GM19240 (cell line): ENCODE data around the gene TMEM42.
A peak's percentile ranks its signal among the peaks of the same experiment; 100 is the strongest.
"Not testable (repeated sequence)": the region's sequence is repeated elsewhere in the genome, so short reads cannot be mapped to it uniquely, and the experiment has no call there.

ENCODE experiments used
- DNase-seq: peaks from one replicate; pipeline ENCODE4 v3.0.0; 2011; ENCODE audit warnings: low spot score; ENCODE audit not compliant: insufficient read length

Gene TMEM42

DNA sequence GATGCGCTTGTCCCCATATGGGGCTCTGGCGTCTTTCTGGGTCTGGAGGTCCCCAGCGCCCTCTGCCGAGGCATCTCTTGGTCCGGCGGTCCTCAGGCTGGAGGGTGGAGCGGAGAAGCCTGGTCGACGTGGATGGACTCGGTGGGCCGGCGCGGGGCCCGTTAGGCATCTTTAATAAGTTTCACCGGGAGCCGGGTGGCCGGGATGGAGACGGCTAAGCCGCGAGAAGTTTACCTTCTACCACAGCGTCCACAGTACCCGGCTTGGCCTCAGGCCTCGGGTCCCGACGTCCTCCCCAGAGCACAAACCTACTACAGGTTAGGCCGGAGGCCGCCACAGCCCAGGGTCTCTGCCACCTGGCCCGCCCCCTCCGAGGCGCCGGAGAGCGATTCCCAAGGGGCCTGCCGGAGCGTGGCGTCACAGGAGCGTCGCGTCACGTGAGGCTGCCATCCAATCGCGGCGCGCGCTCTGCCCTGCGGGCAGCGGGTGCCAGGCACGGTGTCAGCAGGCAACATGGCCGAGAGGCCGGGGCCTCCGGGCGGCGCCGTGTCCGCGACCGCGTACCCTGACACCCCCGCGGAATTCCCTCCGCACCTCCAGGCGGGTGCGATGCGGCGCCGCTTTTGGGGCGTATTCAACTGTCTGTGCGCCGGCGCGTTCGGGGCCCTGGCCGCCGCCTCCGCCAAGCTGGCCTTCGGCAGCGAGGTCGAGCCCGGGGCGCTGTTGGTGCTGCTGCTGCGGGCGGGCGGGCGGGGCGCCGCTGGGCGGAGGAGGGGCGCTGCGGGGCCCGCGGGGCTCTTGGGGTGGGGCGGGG, at the start of gene TMEM42:
Gene TMEM42 (plus strand): TSS at position 501 of the 814 bp plus-strand sequence. CDS start 13 bp downstream, at position 514.
- DNase-seq: peak; percentile 91

DNA sequence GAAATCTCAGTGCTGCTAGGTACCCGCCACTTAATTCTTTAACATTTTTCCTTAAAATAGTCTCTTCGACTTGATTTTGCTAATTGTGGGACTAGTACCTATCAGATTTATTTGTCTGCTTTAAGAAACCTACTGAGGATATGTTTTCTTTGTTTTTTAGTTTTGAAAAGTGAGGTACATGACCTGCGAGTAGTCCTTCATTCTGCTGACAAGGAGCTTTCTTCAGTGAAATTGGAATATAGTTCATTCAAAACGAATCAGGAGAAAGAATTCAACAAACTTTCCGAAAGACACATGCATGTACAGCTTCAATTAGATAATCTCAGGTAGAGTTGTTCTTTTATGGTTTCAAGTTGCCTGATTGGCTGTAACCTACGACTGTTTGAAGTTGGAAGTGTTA, 47.0 kb upstream of the TMEM42 start:
- no peak for DNase-seq

DNA sequence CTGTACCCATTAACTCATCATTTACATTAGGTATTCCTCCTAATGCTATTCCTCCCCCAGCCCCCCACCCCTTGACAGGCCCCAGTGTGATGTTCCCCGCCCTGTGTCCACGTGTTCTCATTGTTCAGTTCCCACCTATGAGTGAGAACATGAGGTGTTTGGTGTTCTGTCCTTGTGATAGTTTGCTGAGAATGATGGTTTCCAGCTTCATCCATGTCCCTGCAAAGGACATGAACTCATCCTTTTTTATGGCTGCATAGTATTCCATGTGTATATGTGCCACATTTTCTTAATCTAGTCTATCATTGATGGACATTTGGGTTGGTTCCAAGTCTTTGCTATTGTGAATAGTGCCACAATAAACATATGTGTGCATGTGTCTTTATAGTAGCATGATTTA, 45.4 kb upstream of the TMEM42 start:
- not testable (repeated sequence) for DNase-seq

DNA sequence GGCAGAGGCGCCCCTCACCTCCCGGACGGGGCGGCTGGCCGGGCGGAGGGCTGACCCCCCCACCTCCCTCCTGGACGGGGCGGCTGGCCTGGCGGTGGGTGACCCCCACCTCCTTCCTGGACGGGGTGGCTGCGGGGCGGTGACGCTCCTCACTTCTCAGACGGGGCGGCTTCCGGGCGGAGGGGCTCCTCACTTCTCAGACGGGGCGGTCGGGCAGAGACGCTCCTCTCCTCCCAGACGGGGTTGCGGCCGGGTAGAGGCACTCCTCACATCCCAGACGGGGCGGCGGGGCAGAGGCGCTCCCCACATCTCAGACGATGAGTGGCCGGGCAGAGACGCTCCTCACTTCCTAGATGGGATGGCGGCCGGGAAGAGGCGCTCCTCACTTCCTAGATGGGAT, 40.5 kb upstream of the TMEM42 start:
- DNase-seq: not testable (repeated sequence)

DNA sequence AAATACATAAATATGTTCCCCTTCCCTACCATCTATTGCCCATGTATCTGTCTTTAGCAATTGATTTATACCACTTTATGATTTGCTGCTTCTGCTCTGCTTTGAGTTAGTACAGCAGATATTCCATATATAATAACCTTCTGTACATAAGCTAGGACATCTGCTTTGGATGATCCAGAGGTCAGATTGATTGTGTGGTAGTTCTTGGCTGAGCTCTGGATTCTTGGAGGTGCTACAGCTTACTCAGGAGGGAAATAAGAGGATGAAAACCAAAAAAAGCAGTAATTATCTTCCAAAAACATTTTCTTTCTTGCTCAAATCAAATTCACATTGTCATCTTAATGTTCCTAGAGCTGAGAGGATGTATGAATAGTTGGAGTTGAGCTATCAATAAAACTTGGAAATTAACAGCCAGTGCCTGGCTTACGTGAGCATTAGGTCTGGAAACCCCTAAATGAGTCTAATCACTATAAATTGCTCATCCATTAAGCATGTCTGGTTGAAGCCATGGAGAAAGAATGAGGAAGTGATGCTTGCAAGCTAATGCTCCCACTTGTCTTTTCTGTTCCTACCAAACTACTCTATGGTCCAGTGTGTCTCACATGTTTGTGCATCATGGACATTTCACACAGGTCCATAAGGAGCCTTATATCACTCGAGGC, 36.3 kb upstream of the TMEM42 start:
- DNase-seq: no peak

DNA sequence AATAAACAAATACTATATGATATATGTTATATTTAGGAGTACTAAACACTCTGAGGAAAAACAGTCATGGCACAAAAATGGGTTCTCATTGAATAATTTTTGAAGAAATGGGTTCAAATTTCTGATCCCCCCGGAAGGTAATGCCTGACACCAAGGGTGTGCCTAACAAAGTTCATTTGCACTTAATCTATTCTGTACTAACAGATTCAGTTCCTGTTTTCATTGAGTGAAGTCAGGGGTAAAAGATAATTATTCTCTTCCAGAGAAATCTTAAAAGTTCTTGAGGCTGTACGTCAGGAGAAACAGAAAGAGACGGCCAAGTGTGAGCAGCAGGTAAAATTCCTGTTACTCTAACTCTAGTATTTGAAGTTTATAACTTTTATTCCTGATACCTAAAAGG, 34.5 kb upstream of the TMEM42 start:
- DNase-seq: no peak

DNA sequence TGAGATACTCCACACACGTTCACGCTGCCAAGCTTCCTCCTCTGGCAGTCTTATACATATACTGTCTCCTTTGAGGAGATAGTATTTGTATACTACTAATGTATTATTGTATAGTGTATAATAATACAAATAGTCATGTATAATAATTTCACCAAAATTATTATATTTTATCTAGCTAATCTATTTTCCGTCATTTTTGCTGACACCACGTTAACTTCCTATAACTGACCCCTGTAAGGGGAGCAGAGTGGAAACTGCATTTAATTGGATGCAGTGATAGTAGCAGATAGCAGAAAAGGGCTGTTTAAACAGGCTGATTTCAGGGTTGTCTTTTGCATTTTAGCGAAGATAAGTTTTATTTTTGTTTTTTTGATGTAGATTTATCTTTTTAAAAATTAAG, 30.5 kb upstream of the TMEM42 start:
- DNase-seq: no peak

DNA sequence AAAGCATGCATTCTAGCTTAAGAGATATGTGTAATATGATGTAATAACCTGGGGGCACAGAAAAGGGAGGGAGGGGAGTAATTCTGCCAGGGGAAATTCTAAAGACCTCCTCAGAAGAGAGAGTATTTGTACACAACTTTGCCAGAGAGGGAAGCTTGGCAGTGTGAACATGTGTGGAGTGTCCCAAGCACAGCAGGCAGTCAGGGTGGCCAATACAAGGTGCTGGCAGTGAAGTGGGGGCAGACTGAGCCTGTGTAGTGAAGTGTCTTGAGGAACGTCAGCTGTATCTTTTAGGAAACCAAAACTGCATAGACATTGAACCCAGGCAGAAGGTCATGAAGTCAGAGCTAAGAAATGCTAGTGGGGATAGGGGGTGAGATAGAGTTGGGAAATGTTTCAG, 29.7 kb upstream of the TMEM42 start:
- no peak for DNase-seq

DNA sequence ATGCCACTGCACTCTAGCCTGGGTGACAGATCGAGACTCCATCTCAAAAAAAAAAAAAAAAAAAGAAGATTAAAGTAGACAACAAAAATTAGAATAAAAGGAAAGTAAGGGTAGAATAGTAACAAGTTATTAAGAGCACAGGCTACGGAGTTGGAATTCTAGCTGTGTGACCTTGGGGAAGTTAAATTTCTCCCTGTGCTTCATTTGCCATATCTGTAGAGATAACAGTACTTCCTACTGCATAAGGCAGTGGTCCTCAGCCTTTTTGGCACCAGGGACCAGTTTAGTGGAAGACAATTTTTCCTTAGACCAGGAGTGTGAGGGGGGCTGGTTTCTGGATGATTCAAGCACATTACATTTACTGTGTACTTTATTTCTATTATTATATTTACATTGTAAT, 28.7 kb upstream of the TMEM42 start:
- DNase-seq: no peak

DNA sequence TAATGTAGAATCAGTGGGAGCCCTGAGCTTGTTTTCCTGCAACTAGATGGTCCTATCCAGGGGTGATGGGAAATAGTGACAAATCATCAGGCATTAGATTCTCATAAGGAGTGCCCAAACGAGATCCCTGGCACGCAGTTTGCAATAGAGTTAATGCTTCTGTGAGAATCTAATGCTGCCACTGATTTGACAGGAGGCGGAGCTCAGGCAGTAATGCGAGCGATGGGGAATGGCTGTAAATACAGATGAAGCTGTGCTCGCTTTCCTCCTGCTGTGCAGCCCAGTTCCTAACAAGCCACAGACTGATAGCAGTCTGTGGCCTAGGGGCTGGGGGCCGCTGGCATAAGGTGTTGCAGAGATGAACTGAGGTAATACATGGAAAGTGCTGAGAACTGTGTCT, 28.3 kb upstream of the TMEM42 start:
- no peak for DNase-seq

DNA sequence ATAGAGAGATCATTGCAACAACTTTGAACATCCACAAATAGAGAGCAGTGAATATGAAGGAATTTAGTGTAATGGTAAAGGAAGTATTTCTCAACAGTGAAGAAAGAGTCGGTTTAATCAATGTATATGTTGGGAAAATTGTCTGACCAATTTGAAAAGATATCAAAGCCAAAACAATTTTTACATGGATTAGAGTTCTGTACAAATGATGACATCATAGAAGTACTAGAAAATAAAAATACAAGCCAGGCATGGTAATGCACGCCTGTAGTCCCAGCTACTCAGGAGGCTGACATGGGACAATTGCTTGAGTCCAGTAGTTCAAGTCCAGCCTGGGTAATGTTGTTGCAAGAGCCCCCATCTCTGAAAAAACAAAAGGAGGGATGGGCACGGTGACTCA, 26.0 kb upstream of the TMEM42 start:
- DNase-seq: no peak

DNA sequence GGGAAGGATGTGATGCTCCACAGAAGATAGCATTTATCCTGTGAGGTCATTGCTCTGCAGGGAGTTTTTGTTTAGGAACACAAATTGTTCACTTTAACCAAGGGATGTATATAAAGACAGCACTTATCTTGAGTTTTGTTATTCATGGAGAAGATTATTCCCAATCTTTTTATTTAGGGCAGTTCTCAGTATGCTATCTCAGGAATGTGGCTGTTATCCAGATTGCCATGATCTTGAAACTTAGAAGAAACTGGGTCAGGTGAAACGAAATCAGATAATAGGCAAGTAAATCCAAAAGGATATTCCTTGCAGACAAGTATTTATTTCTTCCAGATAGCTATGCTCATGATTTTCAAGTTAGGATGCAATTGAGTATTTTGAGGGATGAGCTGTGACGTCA, 19.3 kb upstream of the TMEM42 start:
- no peak for DNase-seq

DNA sequence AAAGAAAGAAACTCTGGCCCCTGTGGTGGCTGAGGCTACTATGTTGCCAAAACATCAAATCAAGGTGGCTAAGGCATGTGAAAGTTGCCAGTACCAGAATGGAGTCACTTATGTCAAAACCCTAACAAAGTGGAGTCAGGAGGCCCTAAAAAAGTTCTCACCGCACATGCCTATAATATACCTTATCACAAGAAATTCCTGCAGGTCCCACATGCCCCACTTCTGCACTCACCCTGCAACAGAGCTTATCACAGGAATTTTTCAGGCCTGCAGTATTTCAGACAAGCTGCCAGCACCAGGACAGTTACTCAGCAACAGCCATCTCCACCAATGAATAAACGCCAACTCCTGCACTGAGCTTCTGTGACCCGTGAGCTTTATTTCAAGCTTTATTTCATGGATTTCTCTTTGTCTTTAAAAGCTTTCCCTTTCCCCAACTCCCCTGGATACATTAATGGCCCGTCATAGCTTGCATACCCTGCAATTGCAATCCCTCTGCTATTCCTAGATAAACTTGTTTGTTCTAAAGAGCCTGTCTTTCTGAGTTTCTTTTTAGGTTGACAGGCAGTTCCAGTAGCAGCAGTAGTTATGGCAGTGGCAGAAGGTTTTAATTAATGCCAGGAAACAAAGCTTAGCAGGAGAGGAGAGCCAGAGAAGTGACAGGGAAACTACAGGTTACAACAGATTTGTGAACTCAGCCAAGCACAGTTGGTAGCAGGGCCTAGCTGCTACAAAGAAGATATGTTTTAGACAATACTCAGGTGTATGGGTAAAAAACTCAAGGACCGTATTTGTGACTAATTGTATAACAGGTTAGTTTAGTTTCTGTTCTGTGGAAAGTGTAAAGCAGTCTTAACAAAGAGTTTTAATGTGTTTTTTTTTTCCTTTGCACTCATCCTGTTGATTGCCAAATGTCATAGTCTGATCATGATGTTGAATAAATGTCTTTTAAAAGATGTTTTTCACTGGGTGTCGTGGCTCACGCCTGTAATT, 15.9 kb upstream of the TMEM42 start:
- no peak for DNase-seq

DNA sequence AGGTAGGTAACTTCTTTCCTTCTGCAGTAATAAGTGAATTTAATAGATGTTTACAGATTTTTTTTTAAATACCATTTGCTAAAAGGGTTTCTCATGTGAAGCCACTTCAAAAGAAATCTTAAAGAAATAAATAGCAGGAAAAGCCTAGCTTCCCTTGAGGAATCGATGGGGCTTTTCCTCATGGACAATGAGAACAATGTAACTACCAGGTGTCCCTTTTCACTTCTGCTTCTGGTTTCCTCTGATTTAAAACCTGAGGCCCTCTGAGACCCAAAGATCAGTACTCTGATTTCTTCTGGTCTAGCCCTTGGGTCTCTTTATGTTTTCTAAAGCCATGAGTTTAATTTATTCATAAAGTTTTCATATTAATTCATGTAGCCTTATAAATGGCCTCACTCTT, 13.1 kb upstream of the TMEM42 start:
- no peak for DNase-seq

DNA sequence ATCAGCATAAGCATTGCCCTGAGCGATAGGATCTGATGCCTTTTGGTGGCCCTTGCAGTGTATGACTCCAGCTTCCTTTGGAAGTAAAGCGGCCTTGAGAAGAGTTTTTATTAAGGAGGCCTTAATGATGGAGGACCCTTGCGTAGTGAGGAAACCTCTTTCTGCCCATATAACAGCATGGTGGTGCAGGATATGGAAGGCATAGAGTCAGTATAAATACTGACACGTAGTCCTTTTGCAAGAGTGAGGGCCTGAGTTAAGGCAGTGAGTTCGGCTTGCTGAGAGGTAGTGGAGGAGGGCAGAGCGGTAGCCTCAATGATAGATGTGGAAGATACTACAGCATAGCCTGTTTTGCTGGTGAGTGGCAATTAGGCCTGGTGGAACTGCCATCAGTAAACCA, 5.0 kb upstream of the TMEM42 start:
- DNase-seq: not testable (repeated sequence)

DNA sequence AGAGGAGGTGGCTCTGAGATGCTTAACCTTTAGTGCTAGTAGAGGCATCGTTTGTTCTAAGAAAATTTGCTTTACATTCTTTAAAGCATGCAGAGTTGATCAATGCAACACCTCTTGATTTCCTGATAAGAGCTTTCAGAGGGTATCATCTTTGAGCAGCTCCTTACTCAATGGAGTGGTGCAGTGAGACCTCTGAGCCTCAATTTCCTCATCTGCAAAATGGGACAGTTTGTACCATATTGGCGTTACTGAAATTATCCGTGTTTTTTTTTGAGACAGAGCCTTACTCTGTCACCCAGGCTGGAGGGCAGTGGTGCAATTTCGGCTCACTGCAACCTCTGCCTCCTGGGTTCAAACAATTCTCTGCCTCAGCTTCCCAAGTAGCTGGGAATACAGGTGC, 1.6 kb upstream of the TMEM42 start:
- DNase-seq: no peak

DNA sequence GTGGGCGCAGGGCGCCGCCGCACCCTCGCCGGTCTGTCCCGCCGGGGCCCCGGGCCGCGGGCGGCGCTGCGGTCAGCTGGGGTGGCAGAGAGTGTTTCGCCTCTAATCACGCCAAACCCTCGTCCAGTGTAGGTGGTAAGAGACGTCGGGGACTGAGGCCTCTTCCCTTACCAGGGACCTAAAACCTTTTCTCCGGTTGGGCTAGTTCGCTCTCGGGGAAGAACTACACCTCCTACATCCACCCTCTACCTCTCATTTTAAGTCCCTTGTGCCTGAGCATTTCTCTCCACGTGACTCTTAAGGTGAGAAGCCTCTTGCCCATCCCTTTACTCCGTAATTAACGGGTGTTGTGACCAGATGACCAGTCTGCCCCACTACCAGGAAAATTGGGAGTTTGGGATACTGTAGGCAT, 520 bp downstream of the TMEM42 start:
- peak; percentile 7 for DNase-seq

DNA sequence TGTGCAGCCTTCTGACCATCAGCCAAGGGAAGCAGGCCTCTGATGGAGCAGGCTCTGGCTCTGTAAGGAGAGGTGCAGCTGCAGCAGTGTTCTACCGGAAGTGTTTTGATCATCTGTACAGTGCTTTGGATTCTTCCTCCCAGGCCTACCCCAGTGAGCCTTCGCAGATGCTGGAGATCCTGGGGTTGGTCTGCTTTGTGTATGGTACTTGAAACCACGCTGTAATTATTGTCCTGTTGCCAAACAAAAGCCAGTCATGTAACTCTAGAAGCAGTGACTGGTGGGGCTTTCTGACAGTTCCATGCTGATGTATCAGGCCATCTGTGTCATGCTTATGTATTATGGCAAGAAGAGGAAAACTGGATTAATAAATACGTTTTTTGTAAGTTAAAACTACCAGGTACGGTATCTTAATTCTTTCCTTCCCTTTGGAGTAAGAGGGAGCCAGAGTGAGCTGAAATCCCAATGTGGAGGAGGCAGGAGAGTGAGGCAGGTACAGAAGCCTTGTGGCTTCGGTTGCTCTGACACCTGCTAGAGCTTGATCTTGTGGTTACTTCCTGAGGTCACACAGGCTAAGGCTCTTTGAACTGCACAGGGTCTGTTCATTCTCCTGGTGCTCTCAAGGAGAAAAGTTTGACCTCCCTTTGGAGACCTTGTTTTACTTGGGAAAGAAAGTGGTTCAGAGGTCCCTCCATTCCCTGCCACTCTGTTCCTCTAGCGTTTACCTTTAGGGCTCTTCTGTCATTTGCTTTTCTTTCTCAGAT, 3.7 kb downstream of the TMEM42 start:
- DNase-seq: no peak

DNA sequence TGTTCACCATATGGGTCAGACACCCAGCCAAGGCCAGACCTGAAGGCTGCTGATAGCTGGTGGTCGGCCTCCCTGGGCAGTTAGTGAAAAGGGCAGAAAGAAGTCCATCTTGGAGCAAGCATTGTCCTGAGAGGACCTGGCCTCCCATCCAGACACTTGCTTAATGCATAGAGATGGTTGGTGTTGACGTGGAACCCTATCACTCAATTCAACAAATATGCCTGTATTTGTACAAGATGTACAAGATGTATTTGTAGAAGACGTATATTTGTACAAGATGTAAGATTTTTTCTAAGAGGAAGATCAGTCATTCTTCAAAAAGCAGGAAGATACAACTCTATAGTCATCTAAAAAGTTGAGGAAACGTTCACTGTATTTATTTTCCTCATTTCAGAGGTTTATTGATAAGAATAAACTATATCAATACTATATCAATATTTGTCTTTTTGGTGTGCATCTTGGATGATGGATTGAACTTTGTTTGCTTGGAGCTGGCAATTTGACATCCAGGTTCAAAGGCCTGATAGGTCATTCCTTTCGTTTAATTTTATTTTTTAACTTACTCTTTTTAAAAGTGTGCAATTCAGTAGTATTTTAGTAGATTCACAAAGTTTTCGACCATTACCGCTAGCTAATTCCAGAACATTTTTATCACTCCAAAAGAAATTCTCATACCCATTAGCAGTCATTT, 5.9 kb downstream of the TMEM42 start:
- no peak for DNase-seq

DNA sequence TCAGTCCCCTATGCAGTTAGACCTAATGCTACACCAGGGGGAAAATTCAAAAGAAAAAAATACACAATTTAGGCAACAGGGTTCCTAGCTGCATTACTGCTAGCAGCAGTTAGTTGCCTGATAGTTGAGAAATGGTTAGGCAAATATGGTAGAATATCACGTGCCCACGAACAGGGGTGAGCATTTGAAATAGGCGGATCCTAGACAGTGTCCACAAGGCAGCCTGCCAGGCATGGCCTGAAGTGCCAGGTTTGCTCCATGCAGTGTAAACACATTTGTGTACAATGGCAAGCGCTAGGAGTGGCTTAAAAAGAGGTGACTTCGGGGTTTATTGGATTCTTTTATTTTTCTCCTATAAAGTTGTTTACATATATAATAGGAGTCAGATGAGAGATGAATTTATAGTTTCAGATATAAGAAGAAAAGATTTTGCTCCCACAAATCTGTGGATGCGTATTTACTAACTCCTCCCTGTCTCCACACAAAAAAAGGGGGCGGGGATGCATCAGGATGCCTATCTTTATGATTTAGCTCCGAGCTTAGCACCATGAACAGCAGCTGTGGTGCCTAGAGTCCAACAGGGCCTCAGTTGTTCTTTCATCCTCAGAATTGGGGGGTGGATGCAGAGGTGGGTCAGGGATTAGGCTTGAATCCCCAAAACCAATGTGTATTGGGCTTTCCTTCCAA, 8.8 kb downstream of the TMEM42 start:
- no peak for DNase-seq
